HG02759 (cell line): ENCODE data around the gene SPATA18.
"Not testable (repeated sequence)": the region's sequence is repeated elsewhere in the genome, so short reads cannot be mapped to it uniquely, and the experiment has no call there.

Source experiments
- ATAC-seq: cut with Tn5 transposase; IDR thresholded peaks from one replicate; pipeline ENCODE4 v1.9.1; 2021; ENCODE audit warnings: mild to moderate bottlenecking, moderate library complexity; ENCODE audit not compliant: unreplicated experiment

The SPATA18 gene

GRCh38 chr4:52105276-52105675, 54.2 kb downstream of the SPATA18 start:
- no peak for ATAC-seq

DNA sequence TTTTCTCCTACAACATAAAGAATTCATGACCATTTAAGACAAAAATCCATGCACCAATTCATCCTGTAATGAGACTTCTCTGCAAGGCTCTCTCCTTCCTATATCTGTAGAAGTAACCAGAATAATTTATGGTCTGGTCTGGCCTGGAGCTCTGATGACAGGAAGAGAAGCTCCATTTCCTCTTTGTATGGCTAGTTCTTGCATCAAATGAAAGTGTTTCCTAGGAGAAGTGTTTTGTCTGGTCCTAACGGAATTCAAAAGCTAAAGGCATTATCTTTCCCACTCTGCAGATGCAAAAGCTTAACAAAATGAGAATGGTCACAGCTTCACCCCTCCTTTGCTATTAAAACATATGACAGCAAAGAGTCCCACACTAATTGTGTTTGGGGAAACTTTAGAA, 55.1 kb downstream of the SPATA18 start:
- no peak for ATAC-seq

DNA sequence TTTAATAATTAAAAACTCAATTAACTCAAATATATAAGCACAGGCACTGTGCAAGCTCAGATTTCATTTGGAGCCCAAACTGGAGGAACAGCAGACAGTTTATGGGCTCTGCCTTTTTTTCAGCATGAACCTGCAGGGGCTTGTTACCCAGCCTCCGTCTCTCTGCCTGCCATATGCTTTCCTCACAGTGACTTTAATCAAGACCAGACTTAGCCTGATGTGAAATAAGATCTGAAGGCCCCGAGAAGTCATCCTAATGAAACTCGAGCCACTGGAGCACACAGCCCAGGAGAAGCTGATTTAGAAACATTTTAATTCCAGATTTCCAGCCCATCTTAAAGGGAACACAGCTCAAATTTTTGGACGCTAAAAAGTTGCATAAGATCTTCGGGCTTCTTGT, 55.6 kb downstream of the SPATA18 start:
- ATAC-seq: no peak

- no peak for ATAC-seq
Measured at GRCh38 chr4:52107336-52107735, 56.2 kb downstream of the SPATA18 start.

DNA sequence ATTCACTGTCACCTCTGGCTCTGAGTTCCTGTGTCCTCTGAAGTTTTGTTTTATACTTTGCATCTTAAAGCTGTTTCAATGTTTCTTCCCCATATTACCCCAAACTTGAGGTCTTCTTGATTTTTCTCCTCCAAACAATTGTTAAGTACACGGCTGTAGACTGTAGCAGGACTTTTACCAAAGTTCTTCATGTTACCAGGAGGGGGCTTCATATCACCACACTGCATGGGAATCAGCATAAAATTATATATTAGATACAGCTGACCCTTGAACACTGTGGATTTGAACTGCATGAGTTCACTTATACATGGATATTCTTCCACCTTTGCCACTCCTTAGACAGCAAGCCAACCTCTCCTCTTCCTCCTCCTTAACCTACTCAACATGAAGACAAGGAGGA, 56.6 kb downstream of the SPATA18 start:
- no peak for ATAC-seq

DNA sequence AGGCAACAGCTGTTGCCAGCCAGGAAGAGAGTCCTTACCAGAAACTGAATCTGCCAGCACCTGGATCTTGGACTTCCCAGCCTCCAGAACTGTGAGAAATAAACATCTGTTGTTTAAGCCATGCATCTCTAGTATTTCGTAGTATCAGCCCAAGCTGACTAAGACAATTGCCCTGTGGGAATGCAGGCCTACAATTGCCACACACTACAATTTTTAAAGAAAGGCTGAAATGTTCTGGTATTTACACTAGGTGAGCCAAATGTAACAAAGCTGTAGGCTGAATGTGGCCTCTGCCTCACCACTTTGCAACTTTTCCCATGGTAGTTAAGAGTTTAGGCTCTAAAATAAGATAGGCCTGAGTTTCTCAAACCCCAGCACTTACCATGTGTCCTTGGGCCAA, 59.1 kb downstream of the SPATA18 start:
- ATAC-seq: no peak

GRCh38 chr4:52111995-52112394, 60.9 kb downstream of the SPATA18 start:
- ATAC-seq: no peak

DNA sequence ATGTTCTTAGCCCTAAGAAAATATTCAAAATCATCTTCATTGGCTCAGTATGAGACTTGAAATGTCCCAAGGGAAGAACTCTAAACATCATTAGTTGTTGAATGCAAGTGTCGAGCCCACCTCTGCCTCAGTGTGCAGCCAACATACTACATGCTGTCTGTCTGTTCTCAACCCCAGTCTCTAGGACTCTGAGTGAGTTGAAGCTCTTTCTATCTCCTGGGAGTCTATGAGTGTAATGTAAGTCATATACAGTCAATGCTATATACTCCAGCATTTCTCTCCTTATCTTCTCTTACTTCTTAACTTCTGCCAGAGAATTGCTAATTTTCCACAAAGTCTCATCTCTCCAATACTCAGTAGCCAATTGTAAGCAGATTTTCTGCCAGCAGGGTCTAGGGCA, 61.3 kb downstream of the SPATA18 start:
- no peak for ATAC-seq

DNA sequence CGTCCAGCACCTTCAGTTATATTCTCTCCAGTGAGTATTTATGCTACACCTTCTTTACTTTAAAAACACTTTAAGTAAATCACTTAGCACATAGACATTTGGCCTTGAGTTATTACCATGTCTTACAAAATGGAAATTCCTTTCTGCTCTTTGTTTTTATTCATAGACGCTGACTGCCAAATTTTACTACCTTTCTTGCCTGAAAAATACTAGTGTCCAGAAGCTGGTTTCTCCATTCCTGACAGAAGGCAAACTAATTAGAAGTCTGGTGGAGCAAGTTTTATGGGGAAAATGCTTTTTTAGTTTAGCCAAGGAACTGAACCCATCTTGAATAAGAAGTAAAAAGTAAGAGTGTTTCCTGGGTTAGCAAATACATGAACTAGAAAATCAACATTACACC, 65.5 kb downstream of the SPATA18 start:
- no peak for ATAC-seq

- ATAC-seq: no peak
Measured at GRCh38 chr4:52126226-52126625, 75.1 kb downstream of the SPATA18 start.

DNA sequence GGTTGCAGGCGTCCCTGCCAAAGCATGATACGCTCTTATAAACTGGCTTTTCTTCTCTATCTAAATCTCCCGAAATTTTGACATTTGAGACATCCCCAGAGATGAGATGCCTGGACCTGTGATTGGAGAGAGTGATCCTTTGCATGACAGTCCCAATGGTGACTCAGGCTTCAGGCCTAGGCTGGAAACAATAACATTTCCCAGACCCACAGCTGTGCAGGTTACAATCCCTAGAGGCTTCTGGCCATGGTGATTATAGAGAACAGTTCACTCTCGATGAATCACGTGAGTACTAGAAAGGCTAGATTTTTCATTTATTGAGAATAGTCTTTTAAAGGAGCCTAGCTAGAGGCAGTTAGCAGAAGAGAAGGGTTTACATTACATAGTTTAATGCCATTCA, 75.9 kb downstream of the SPATA18 start:
- no peak for ATAC-seq

- ATAC-seq: no peak
Measured at GRCh38 chr4:52135171-52135570, 84.1 kb downstream of the SPATA18 start.

- ATAC-seq: not testable (repeated sequence)
Measured at GRCh38 chr4:52137152-52137551, 86.0 kb downstream of the SPATA18 start.

DNA sequence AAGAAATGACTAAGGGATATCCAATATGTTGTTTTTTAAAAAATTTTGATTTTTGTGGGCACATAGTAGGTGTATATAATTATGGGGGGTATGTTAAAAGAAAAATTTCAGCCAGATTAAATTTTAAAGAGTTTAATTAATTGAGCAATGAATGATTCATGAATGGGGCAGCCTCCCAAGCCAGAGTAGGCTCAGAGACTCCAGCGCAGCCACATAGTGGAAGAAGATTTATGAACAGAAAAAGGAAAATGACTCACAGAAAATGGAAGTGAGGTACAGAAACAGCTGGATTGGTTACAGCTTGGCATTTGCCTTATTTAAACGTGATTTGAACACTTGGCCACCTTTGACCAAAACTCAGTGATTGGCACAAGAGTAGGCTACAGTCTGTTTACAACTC, 91.7 kb downstream of the SPATA18 start:
- no peak for ATAC-seq

- no peak for ATAC-seq
Measured at GRCh38 chr4:52143815-52144214, 92.7 kb downstream of the SPATA18 start.

DNA sequence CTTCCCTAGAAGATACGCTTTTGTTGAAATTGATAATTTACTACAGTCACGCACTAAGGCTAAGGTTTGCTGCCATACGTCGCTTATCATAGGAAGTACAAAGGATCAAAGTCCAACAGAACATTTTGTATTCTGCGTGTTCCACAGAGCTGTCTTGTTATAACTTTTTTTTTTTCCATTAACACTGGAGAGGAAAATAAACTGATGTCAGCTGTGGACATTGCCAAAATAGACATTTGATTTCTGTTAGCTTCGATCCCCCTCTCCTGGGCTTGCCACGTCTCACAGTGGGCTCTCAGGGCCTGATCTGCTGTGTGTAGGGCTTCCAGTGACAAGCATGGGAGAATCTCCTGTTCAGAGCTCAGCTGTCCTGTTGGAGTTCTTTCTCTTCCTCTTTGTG, 93.3 kb downstream of the SPATA18 start:
- ATAC-seq: no peak
